Smooth muscle cell of trachea (primary cell): ENCODE measurements around the gene MRC2. TPM values are rescaled to one million over a fixed set of nuclear protein-coding genes. Genes with fewer than 3 reads are reported as not detected.

Experiments
- total RNA-seq: library from RNA; depleted of rRNA; stranded (reverse); fragments of >200 nt; gene quantifications from 2 replicates; pipeline ENCODE4 v1.2.1, GENCODE V29; 2014

The MRC2 gene
- 311 and 587 TPM in 2 replicates for total RNA-seq

GRCh38 chr17:62627219-62627903, at the start of gene MRC2:
Gene MRC2 (plus strand): TSS chr17:62627670. CDS start chr17:62627803, 133 bp downstream.

Other genes starting within 250 kb of the MRC2 start
- not detected in 2 replicates for gene EFCAB3, start 247.1 kb upstream of the MRC2 start, total RNA-seq
- 16.7 and 24.4 TPM in 2 replicates for gene METTL2A, start 203.8 kb upstream of the MRC2 start, total RNA-seq
- 56.9 and 70.5 TPM in 2 replicates for gene TLK2, start 148.8 kb upstream of the MRC2 start, total RNA-seq
- gene MARCHF10, start 180.6 kb downstream of the MRC2 start, total RNA-seq: not detected in 2 replicates